H1 (cell line): ENCODE results near the gene CENPX.

Experiments
- CREB1 ChIP-seq: IDR thresholded peaks from 2 replicates; pipeline ENCODE4 v1.6.1; 2012; ENCODE audit warnings: inconsistent platforms
- JUND ChIP-seq: IDR thresholded peaks from 2 replicates; pipeline ENCODE4 v1.6.1; 2011; ENCODE audit warnings: mild to moderate bottlenecking, improper control_type of control experiment, low read length
- POLR2AphosphoS5 ChIP-seq: IDR thresholded peaks from 2 replicates; pipeline ENCODE4 v1.6.1; 2011; ENCODE audit warnings: low read depth, low read length
- YY1 ChIP-seq: IDR thresholded peaks from 2 replicates; pipeline ENCODE4 v1.6.1; 2011; ENCODE audit warnings: low read depth, mild to moderate bottlenecking, low read length
- TF ChIP-seq, protein P1 (sequence below), 3 experiments: IDR thresholded peaks; 1 replicate in 2 of 3; 2 replicates in 1 of 3; pipeline versions ENCODE4 v1.5.1 to v1.6.1; 2011; ENCODE audit warnings: low read length in 3 of 3, mild to moderate bottlenecking in 3 of 3, inconsistent platforms in 2 of 3, low read depth in 1 of 3, moderate library complexity in 1 of 3; ENCODE audit not compliant: insufficient read depth in 1 of 3; ENCODE audit errors: control extremely low read depth in 1 of 3
- TF ChIP-seq, protein P2 (sequence below): IDR thresholded peaks from 2 replicates; pipeline ENCODE4 v1.6.1; 2011; ENCODE audit warnings: low read depth, mild to moderate bottlenecking, low read length; ENCODE audit not compliant: insufficient read depth

DNA sequence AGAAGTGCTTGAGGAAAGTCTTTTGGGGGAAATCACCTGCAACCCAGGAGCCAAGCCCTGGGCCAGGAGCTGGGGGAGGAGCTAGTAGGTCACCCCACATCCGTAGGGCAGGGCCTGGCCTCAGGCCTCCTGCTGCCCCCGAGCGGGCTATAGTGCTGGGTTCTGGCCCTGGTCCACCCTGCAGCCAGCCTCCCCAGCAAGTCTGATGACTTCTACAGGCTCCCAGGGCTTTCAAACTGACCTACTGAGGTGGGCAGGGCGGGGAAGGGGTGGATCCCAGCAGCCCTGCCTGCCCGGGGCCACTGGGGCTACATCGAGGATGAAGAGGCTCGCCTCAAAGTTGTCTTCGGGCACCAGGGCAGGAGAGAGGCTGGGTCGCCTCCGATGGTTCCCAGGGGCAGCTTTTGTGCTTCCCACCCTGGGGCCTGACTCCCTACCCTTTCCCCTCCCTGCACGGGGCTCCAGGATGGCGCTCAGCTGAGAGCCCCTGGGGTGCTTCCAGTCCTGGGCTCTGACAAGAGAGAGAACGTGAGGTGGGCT, 5.0 kb downstream of the CENPX start:
- TF ChIP-seq CREB1 (no peak), POLR2AphosphoS5 (no peak), JUND (no peak), YY1 (no peak)
- TF ChIP-seq, protein P1, sequence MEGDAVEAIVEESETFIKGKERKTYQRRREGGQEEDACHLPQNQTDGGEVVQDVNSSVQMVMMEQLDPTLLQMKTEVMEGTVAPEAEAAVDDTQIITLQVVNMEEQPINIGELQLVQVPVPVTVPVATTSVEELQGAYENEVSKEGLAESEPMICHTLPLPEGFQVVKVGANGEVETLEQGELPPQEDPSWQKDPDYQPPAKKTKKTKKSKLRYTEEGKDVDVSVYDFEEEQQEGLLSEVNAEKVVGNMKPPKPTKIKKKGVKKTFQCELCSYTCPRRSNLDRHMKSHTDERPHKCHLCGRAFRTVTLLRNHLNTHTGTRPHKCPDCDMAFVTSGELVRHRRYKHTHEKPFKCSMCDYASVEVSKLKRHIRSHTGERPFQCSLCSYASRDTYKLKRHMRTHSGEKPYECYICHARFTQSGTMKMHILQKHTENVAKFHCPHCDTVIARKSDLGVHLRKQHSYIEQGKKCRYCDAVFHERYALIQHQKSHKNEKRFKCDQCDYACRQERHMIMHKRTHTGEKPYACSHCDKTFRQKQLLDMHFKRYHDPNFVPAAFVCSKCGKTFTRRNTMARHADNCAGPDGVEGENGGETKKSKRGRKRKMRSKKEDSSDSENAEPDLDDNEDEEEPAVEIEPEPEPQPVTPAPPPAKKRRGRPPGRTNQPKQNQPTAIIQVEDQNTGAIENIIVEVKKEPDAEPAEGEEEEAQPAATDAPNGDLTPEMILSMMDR (IDR thresholded peaks at IDR 0.05; ENCODE audit: control extremely low read depth in 1 of 3, insufficient read depth in 1 of 3, low read depth in 1 of 3, low read length in 3 of 3), result no peak
- TF ChIP-seq, protein P2, sequence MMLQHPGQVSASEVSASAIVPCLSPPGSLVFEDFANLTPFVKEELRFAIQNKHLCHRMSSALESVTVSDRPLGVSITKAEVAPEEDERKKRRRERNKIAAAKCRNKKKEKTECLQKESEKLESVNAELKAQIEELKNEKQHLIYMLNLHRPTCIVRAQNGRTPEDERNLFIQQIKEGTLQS, result no peak
